HG03045 (cell line): ENCODE data around the gene BIRC5.
"Not testable (repeated sequence)": the region's sequence is repeated elsewhere in the genome, so short reads cannot be mapped to it uniquely, and the experiment has no call there.

Experiments
- ATAC-seq: cut with Tn5 transposase; IDR thresholded peaks from one replicate; pipeline ENCODE4 v1.9.1; 2021; ENCODE audit warnings: mild to moderate bottlenecking, moderate library complexity; ENCODE audit not compliant: unreplicated experiment

The BIRC5 gene

DNA sequence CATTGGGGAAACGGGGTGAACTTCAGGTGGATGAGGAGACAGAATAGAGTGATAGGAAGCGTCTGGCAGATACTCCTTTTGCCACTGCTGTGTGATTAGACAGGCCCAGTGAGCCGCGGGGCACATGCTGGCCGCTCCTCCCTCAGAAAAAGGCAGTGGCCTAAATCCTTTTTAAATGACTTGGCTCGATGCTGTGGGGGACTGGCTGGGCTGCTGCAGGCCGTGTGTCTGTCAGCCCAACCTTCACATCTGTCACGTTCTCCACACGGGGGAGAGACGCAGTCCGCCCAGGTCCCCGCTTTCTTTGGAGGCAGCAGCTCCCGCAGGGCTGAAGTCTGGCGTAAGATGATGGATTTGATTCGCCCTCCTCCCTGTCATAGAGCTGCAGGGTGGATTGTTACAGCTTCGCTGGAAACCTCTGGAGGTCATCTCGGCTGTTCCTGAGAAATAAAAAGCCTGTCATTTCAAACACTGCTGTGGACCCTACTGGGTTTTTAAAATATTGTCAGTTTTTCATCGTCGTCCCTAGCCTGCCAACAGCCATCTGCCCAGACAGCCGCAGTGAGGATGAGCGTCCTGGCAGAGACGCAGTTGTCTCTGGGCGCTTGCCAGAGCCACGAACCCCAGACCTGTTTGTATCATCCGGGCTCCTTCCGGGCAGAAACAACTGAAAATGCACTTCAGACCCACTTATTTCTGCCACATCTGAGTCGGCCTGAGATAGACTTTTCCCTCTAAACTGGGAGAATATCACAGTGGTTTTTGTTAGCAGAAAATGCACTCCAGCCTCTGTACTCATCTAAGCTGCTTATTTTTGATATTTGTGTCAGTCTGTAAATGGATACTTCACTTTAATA is 10.4 kb downstream of the BIRC5 start:
- ATAC-seq: no peak

DNA sequence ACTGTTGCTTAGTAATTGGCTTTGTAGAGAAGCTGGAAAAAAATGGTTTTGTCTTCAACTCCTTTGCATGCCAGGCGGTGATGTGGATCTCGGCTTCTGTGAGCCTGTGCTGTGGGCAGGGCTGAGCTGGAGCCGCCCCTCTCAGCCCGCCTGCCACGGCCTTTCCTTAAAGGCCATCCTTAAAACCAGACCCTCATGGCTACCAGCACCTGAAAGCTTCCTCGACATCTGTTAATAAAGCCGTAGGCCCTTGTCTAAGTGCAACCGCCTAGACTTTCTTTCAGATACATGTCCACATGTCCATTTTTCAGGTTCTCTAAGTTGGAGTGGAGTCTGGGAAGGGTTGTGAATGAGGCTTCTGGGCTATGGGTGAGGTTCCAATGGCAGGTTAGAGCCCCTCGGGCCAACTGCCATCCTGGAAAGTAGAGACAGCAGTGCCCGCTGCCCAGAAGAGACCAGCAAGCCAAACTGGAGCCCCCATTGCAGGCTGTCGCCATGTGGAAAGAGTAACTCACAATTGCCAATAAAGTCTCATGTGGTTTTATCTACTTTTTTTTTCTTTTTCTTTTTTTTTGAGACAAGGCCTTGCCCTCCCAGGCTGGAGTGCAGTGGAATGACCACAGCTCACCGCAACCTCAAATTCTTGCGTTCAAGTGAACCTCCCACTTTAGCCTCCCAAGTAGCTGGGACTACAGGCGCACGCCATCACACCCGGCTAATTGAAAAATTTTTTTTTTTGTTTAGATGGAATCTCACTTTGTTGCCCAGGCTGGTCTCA is 11.2 kb downstream of the BIRC5 start:
- no peak for ATAC-seq

DNA sequence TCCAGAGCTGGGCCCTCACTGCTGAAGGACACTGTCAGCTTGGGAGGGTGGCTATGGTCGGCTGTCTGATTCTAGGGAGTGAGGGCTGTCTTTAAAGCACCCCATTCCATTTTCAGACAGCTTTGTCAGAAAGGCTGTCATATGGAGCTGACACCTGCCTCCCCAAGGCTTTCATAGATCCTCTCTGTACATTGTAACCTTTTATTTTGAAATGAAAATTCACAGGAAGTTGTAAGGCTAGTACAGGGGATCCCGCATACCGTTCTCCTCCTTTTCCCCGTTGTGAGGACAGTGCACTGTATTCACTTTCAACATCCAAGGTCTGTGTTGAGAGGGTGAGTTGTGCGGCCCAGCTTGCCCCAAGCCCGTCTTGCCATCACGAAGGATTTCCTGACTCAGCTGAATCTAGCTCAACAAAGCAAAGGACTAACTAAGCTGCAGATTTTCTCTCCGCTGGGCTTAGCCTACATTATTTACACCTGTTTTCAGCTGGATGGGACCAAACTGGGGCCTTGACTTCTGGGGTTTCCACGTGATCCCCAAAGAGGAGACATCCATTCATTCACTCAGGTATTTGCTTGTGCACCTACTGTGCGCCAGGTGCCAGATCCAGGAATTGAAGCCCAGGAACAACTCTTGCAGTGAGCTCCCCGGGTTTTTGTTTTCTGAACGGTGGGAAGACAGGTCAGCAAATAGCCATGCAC is 12.2 kb downstream of the BIRC5 start:
- ATAC-seq: no peak

- no peak for ATAC-seq
These were observed 12.9 kb downstream of the BIRC5 start for GRCh38 chr17:78226759-78227454.

DNA sequence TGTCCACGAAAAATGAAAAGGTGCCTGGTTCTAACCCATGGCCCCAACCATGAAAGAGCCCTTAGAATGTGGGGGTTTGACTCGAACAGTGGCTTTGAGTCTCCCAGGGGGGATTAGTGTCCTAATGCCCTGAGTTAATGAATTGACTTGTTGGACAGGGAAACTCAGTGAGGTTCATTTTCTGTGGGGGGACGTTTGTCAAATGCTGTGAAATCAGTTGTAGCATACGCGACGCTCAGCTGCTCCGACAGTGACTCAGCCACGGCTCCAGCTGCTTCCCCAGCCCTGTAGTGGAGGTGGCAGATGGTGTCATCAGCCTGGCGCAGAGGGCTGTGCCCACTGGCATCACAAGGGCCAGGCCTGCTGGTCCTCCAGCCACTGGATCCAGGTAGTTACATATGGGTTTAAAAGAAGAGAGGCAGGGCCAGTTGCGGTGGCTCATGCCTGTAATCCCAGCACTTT is 13.4 kb downstream of the BIRC5 start:
- ATAC-seq: no peak

DNA sequence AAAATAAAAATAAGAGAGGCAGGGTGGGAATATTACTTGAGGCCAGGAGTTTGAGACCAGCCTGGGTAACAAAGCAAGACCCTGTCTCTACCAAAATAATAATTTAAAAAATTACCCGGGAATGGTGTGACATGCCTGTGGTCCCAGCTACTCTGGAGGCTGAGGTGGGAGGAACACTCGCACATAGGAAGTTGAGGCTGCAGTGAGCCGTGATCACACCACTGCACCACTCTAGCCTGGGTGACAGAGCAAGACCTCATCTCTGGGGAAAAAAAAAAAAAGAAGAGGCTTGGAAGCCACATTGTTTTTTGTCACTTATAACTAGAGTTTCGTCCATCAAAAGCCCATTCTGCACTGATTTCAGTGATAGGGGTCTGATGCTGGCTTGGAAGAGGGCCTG is 14.1 kb downstream of the BIRC5 start:
- no peak for ATAC-seq

GRCh38 chr17:78230252-78230962 is 16.4 kb downstream of the BIRC5 start:
- no peak for ATAC-seq

DNA sequence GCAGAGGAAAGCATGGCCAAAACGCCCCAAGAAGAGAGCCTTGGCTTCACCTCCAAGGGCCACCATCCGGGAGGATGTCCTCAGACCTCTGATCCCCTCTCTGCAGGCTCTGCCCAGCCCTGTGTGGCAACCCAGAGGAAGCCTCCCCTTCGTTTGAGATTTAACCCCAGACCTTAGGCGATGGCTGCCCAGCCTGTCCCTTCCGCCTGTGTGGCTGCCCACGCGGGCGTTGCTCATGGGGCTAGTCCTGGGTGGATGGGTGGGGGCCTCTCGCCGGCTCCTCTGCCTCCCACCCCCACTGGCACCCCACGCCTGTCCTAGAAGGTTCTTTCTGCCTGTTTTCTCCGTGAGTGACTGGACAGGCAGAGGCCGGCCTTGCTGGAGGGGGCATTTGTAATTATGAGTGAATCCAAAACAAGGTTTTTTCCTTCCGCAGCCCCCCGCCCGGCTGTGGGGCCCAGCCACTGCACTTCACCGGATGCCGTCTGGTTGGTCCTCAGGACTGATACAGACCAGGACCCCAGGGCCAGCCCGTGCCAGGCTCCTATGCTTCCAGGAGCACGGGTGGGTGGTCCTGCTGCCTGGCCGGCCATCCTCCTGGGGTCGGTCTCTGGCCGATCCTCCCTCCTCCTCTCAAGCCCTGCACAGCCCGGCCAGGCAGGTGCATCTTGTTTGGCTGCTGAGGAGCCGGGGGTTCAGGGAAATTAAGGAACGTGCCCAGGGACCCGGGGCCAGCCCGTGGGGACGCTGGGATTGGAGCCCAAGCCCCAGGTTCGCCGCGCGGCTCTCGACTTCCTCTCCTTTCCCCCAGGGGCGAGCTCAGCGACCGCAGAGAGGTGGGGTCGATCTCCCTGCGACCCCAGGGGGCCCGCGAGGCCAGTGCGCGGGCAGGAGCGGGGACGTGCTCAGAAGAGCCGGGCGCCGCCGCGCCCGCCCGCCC is 17.2 kb downstream of the BIRC5 start, which contains the start of gene TMEM235:
Gene TMEM235 (plus strand): TSS at position 636 of the 940 bp plus-strand sequence. CDS start 393 bp downstream, outside the sequence.
- ATAC-seq: no peak

GRCh38 chr17:78231991-78232858 is 18.2 kb downstream of the BIRC5 start:
- no peak for ATAC-seq

GRCh38 chr17:78232859-78233173 is 18.8 kb downstream of the BIRC5 start:
- ATAC-seq: no peak

DNA sequence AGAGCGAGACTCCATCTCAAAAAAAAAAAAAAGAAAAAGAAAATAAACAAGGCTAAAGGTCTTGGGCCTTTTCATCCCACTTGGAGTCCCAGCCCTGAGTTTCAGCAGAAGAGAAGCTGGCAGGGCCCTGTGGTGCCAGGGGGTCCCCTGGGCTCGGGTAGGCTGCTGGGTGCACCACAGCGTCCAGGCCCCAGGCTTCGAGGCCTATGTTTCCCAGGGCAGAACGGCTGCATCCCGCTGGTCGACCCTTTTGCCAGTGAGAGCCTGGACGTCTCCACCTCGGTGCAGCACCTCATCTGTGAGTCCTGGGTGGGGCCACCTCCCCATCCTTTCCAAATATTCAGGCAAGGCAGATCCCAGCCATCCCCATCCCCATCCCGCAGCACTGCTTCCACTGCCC is 19.6 kb downstream of the BIRC5 start:
- ATAC-seq: no peak

DNA sequence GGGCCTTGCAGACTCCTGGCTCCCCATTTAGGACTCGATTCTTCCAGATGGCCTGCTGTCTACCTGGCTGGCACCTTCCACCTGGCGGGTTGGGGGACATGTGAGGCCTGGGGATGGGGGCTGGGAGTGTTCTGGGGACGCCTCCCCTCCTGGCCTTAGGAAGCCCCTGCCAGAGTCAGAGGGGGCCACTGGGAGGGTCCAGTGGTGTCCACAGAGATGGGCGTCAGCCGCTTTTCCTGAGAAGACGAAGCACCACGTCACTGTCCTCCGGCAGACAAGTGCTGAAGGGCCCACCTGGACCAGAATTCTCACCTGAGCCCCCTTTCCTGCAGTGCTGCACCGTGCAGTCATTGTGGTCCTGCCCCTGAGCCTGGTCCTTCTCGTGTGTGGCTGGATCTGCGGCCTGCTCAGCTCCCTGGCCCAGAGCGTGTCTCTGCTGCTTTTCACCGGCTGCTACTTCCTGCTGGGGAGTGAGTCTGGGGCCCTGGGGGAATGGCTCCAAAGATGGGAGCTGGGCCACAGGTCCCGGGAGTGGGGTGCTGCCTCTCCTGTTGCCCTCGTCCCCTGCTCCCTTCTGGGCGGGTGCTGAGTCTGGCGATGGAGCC is 20.3 kb downstream of the BIRC5 start:
- ATAC-seq: no peak

GRCh38 chr17:78235022-78235421 is 21.0 kb downstream of the BIRC5 start:
- ATAC-seq: not testable (repeated sequence)

GRCh38 chr17:78235885-78236284 is 21.8 kb downstream of the BIRC5 start:
- ATAC-seq: no peak

- ATAC-seq: no peak
These were observed 22.5 kb downstream of the BIRC5 start for GRCh38 chr17:78236362-78237127.

DNA sequence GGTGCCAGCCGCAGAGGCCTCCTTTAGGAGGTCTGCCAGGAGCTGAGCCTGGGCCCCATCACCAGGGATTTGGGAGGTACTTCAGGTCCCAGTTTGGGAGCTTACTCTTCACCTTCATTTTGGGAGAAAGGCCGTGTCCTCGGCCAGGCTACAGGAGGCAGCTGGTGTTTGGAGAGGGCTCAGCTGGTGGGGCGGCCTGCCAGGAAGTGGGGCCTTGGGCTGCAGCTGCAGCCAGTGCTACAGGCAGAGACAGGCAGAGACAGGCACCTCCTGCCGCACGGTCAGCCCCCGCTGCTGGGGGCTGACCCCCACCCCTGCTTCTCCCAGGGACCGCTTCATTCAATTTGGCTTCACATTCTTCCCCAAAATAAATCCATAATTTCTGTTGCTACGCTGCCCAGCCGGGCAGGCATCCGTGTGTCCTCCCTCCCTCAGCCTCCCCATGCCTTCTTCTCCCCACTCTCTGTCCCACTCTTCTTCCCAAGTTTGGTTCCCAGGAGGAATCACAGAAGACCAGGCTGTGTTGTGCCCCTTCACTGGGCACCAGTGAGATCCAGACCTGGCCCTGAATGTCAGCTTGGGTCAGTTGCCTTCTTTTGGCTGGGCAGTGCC is 23.5 kb downstream of the BIRC5 start:
- ATAC-seq: no peak
